ENCODE measurements around the gene TBC1D2B. TPM values are rescaled to one million over a fixed set of nuclear protein-coding genes. Genes with fewer than 3 reads are reported as not detected.

TBC1D2B gene
- total and polyA plus RNA-seq, 4 donors = 8.4 to 119 (median 22.0) TPM

Small RNA genes lying within 50 kb of the gene (small RNA-seq; reads per million reads assigned to genes)
- gene RF00092 = not detected

Other genes with a start within 250 kb of the TBC1D2B start
- not detected for gene SH2D7, start 14.8 kb upstream of the TBC1D2B start, total RNA-seq
- gene SH2D7, start 14.8 kb upstream of the TBC1D2B start, polyA plus RNA-seq = not detected
- gene CIB2, start 53.7 kb upstream of the TBC1D2B start, total RNA-seq = 1 to 10 TPM in 1 of 2 donors, under 1 TPM in 1; 0.25 to 2.2 TPM
- gene CIB2, start 53.7 kb upstream of the TBC1D2B start, polyA plus RNA-seq = under 1 TPM; 0.36 to 0.70 TPM
- gene IDH3A, start 71.7 kb upstream of the TBC1D2B start, total RNA-seq = 10 to 100 TPM; 13.5 to 51.7 TPM
- 10 to 100 TPM; 17.8 to 30.2 TPM for gene IDH3A, start 71.7 kb upstream of the TBC1D2B start, polyA plus RNA-seq
- 1 to 10 TPM in 1 of 2 donors, under 1 TPM in 1; under 0.01 to 3.8 TPM for gene ACSBG1, start 156.9 kb upstream of the TBC1D2B start, total RNA-seq
- under 1 TPM; 0.06 to 0.24 TPM for gene ACSBG1, start 156.9 kb upstream of the TBC1D2B start, polyA plus RNA-seq
- 10 to 100 TPM in 1 of 2 donors, 1 to 10 TPM in 1; 2.9 to 79.0 TPM for gene DNAJA4, start 186.9 kb upstream of the TBC1D2B start, total RNA-seq
- gene DNAJA4, start 186.9 kb upstream of the TBC1D2B start, polyA plus RNA-seq = 1 to 10 TPM in 1 of 2 donors, under 1 TPM in 1; 0.93 to 1.1 TPM
- gene SKIC8, start 221.9 kb upstream of the TBC1D2B start, total RNA-seq = 10 to 100 TPM; 44.9 to 48.7 TPM
- gene SKIC8, start 221.9 kb upstream of the TBC1D2B start, polyA plus RNA-seq = 10 to 100 TPM; 33.4 to 35.5 TPM

Measured in liver (tissue), 5 donors.